PC-3 (cell line): ENCODE data around the gene TNFSF11. TPM values are rescaled to one million over a fixed set of nuclear protein-coding genes. Genes with fewer than 3 reads are reported as not detected.
A peak's percentile ranks its signal among the peaks of the same experiment; 100 is the strongest.

Experiments
- ATAC-seq: fragments of 200-7000 bp; cut with Tn5 transposase; 2 replicates; pipeline ENCODE4 v1.9.1; 2020; ENCODE audit warnings: mild to moderate bottlenecking, moderate library complexity
- BruUV-seq: library from RNA; stranded (reverse); fragments of 400-500 nt; replicated peaks from 2 replicates; lab custom pipeline; 2021; lab: Mats Ljungman, UMichigan
- CTCF ChIA-PET: fragments of 300-600 bp; sonication (Branson Sonifier 250); formaldehyde crosslinking; loops from one replicate; lab custom pipeline; 2022; ENCODE audit warnings: antibody characterized with exemption; lab: Charles Lee
- POLR2A ChIA-PET: fragments of 300-600 bp; sonication (Branson Sonifier 250); formaldehyde crosslinking; loops from one replicate; lab custom pipeline; 2022; ENCODE audit warnings: antibody characterized with exemption; ENCODE audit not compliant: unreplicated experiment; lab: Charles Lee
- DNase-seq: peaks from one replicate; pipeline ENCODE4 v3.0.0-alpha.2; 2015
- H2AFZ ChIP-seq: fragments of 300-600 bp; sonication (generic); 2 replicates; pipeline ENCODE4 v1.6.0; 2016; ENCODE audit warnings: antibody characterized with exemption, low read length
- H3F3A ChIP-seq: fragments of 300-600 bp; sonication (generic); one replicate; pipeline ENCODE4 v1.6.0; 2017; ENCODE audit warnings: antibody characterized with exemption, low read length, control low read depth, mild to moderate bottlenecking; ENCODE audit not compliant: unreplicated experiment
- H3K27ac ChIP-seq: fragments of 300-600 bp; sonication (generic); 2 replicates; pipeline ENCODE4 v1.5.1; 2016; ENCODE audit warnings: mild to moderate bottlenecking, low read length
- H3K27me3 ChIP-seq: fragments of 300-600 bp; sonication (generic); 2 replicates; pipeline ENCODE4 v1.6.1; 2016; ENCODE audit warnings: low read length, mixed read lengths
- H3K36me3 ChIP-seq: fragments of 300-600 bp; sonication (generic); 2 replicates; pipeline ENCODE4 v1.6.1; 2016; ENCODE audit warnings: low read depth, mixed run types, low read length, mixed read lengths
- H3K4me1 ChIP-seq: fragments of 300-600 bp; sonication (generic); 2 replicates; pipeline ENCODE4 v1.5.1; 2016; ENCODE audit warnings: low read length; ENCODE audit not compliant: insufficient read depth
- H3K4me2 ChIP-seq: fragments of 300-600 bp; sonication (generic); 2 replicates; pipeline ENCODE4 v1.6.0; 2016; ENCODE audit warnings: low read length
- H3K4me3 ChIP-seq: fragments of 300-600 bp; sonication (generic); 2 replicates; pipeline ENCODE4 v1.5.1; 2016; ENCODE audit warnings: mild to moderate bottlenecking, low read length, mixed read lengths
- H3K79me2 ChIP-seq: fragments of 300-600 bp; sonication (generic); 2 replicates; pipeline ENCODE4 v1.6.1; 2017; ENCODE audit warnings: low read length, mixed read lengths
- H3K9ac ChIP-seq: fragments of 300-600 bp; sonication (generic); 2 replicates; pipeline ENCODE4 v1.6.0; 2016; ENCODE audit warnings: mild to moderate bottlenecking, low read length
- H3K9me2 ChIP-seq: fragments of 300-600 bp; sonication (generic); replicated peaks from 2 replicates; pipeline ENCODE4 v1.6.1; 2016; ENCODE audit warnings: mixed run types, low read length, mixed read lengths
- H3K9me3 ChIP-seq: fragments of 300-600 bp; sonication (generic); 2 replicates; pipeline ENCODE4 v1.6.1; 2016; ENCODE audit warnings: low read length, mixed read lengths
- H4K20me1 ChIP-seq: fragments of 300-600 bp; sonication (generic); 2 replicates; pipeline ENCODE4 v1.6.1; 2016; ENCODE audit warnings: low read length, mixed read lengths
- EZH2 ChIP-seq: fragments of 300-600 bp; sonication (generic); IDR thresholded peaks from one replicate; pipeline ENCODE4 v1.6.1; 2017; ENCODE audit warnings: antibody characterized with exemption, mild to moderate bottlenecking, low read length; ENCODE audit not compliant: unreplicated experiment
- EZH2phosphoT487 ChIP-seq: fragments of 300-600 bp; sonication (generic); IDR thresholded peaks from 2 replicates; pipeline ENCODE4 v1.6.1; 2018; ENCODE audit warnings: mild to moderate bottlenecking, antibody characterized with exemption, low read length, borderline replicate concordance
- intact Hi-C: fragments of 100-400 bp; cut with micrococcal nuclease; formaldehyde crosslinking; loops from 2 replicates; pipeline ENCODE4 v1.9.0; 2023
- total RNA-seq: library from RNA; depleted of rRNA; stranded (reverse); fragments of >200 nt; gene quantifications from 2 replicates; pipeline ENCODE4 v1.2.3, GENCODE V29; 2014
- TF ChIP-seq, protein P1 (sequence below): fragments of 300-600 bp; sonication (generic); conservative IDR thresholded peaks from 2 replicates; pipeline ENCODE4 v1.5.1; 2017; ENCODE audit warnings: antibody characterized with exemption, low read depth, mild to moderate bottlenecking, low read length

The TNFSF11 gene
- total RNA-seq, 1 experiment from 2014 or later, result not detected

GRCh38 chr13:42538996-42539395, 35.0 kb upstream of the TNFSF11 start:
- Histone ChIP-seq H3K4me1 (peaks cover 14% of the 10 kb centered on the region; the same call in 1 of the 2 replicates), H3K27me3 (no peaks in the 10 kb centered on the region), H2AFZ (no peak overlapping the region), H3K36me3 (no peaks in the 10 kb centered on the region), H3K9me3 (no peaks in the 10 kb centered on the region), H3K4me3 (no peak overlapping the region), H3K79me2 (no peaks in the 10 kb centered on the region), H3K9ac (no peak overlapping the region), H3F3A (no peaks in the 10 kb centered on the region), H4K20me1 (no peaks in the 10 kb centered on the region), H3K4me2 (0 out of 2 replicates have a peak overlapping the region, but pooled peaks have one; percentile 16), H3K27ac (no peak overlapping the region), H3K9me2 (no peaks in the 10 kb centered on the region)
- no TSS peak for BruUV-seq
- POLR2A ChIA-PET, result no interaction called here
- CTCF ChIA-PET, result no interaction called here
- TF ChIP-seq, protein P1, sequence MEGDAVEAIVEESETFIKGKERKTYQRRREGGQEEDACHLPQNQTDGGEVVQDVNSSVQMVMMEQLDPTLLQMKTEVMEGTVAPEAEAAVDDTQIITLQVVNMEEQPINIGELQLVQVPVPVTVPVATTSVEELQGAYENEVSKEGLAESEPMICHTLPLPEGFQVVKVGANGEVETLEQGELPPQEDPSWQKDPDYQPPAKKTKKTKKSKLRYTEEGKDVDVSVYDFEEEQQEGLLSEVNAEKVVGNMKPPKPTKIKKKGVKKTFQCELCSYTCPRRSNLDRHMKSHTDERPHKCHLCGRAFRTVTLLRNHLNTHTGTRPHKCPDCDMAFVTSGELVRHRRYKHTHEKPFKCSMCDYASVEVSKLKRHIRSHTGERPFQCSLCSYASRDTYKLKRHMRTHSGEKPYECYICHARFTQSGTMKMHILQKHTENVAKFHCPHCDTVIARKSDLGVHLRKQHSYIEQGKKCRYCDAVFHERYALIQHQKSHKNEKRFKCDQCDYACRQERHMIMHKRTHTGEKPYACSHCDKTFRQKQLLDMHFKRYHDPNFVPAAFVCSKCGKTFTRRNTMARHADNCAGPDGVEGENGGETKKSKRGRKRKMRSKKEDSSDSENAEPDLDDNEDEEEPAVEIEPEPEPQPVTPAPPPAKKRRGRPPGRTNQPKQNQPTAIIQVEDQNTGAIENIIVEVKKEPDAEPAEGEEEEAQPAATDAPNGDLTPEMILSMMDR, result no peak
- TF ChIP-seq EZH2phosphoT487 (no peak), EZH2 (no peak)
- DNase-seq (peak; percentile 39), ATAC-seq (no peak; the same call in 1 of the 2 replicates)
- intact Hi-C loops, result loop anchor here (2.0 kb wide), 1 partner anchor 14 kb away; no protein-coding TSS in a partner anchor

GRCh38 chr13:42539670-42540069, 34.3 kb upstream of the TNFSF11 start:
- POLR2A ChIA-PET, result no interaction called here
- Histone ChIP-seq H3K4me3 (no peak overlapping the region), H3K4me2 (0 out of 2 replicates have a peak overlapping the region, but pooled peaks have one; percentile 16), H3K27me3 (no peaks in the 10 kb centered on the region), H2AFZ (no peak overlapping the region), H3K9ac (no peak overlapping the region), H3K9me2 (no peaks in the 10 kb centered on the region), H3K4me1 (peaks cover 14% of the 10 kb centered on the region; the same call in 1 of the 2 replicates), H3K36me3 (no peaks in the 10 kb centered on the region), H3K79me2 (no peaks in the 10 kb centered on the region), H3K9me3 (no peaks in the 10 kb centered on the region), H3F3A (no peaks in the 10 kb centered on the region), H4K20me1 (no peaks in the 10 kb centered on the region), H3K27ac (peak overlapping the region; percentile 32; the same call in 1 of the 2 replicates)
- ATAC-seq (peak; percentile 93), DNase-seq (peak; percentile 79)
- CTCF ChIA-PET, result interaction anchor here (1.0 kb wide), 1 partner anchor 58 kb away, joined by 4 read pairs; no protein-coding TSS in a partner anchor
- TF ChIP-seq, protein P1, result no peak
- no peak for TF ChIP-seq EZH2
- no peak for TF ChIP-seq EZH2phosphoT487
- intact Hi-C loops, result loop anchor here (2.0 kb wide), 1 partner anchor 13 kb away; no protein-coding TSS in a partner anchor
- BruUV-seq, result no TSS peak

DNA sequence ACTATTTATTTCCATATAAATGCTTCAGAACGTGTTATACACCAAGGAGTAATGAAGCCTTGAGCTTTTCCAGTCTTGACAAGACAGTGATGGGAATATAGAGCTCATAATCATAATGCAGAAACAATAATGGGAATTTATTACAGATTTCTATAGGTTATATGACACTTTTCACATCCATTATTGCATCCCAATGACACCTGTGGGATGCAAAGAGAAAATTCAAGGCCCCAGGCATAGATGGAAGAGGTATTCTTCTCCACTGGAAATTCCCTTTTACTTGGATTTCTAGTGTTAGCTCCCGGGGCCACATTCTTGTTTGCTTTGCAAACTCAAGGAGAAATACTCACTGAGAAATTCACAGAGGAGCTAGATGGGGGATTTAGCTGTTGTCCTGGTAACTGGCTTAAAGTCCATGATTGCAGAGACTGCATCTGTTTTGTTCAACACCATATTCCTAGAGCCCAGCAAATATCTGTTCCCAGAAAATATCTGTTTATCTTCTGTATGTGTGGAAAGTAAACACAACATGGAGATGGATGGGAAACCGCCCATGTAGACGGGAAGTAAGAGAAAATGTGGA, 30.6 kb upstream of the TNFSF11 start:
- Histone ChIP-seq H3K9ac (no peak overlapping the region), H3K27me3 (no peaks in the 10 kb centered on the region), H3K36me3 (no peaks in the 10 kb centered on the region), H4K20me1 (no peaks in the 10 kb centered on the region), H3K27ac (no peak overlapping the region), H3K4me1 (peaks cover 14% of the 10 kb centered on the region; the same call in 1 of the 2 replicates), H3K4me2 (no peak overlapping the region), H3K9me2 (no peaks in the 10 kb centered on the region), H3K9me3 (no peaks in the 10 kb centered on the region), H3F3A (no peaks in the 10 kb centered on the region), H2AFZ (no peak overlapping the region), H3K4me3 (no peak overlapping the region), H3K79me2 (no peaks in the 10 kb centered on the region)
- ChIA-PET POLR2A (interaction anchor here (0.6 kb wide), 1 partner anchor 11 kb away, joined by 5 read pairs; no protein-coding TSS in a partner anchor), CTCF (no interaction called here)
- BruUV-seq, result no TSS peak
- ATAC-seq (no peak), DNase-seq (no peak)
- intact Hi-C loops, result no loop called here
- TF ChIP-seq EZH2 (no peak), EZH2phosphoT487 (no peak)
